Adrenal gland (tissue), 5 donors: ENCODE measurements around the gene UBE2A.

Experiments
- CTCF ChIP-seq, 6 experiments: fragments of 450-650 bp in 4 of 6; fragments of 200-600 bp in 2 of 6; sonication (generic) in 1 of 6; IDR thresholded peaks; 1 replicate in 5 of 6; 2 replicates in 1 of 6; pipeline versions ENCODE4 v1.5.1 to v1.8.0; 2016 to 2021; ENCODE audit warnings: antibody characterized with exemption in 6 of 6, mild to moderate bottlenecking in 2 of 6, moderate library complexity in 1 of 6
- POLR2A ChIP-seq, 2 donors: fragments of 450-650 bp; IDR thresholded peaks; one replicate each; pipeline ENCODE4 v1.6.1; 2017; ENCODE audit warnings: antibody characterized with exemption in 2 of 2, mild to moderate bottlenecking in 2 of 2, moderate library complexity in 1 of 2
- donor health status: DM: no; HTN: no; CAD: no.

DNA sequence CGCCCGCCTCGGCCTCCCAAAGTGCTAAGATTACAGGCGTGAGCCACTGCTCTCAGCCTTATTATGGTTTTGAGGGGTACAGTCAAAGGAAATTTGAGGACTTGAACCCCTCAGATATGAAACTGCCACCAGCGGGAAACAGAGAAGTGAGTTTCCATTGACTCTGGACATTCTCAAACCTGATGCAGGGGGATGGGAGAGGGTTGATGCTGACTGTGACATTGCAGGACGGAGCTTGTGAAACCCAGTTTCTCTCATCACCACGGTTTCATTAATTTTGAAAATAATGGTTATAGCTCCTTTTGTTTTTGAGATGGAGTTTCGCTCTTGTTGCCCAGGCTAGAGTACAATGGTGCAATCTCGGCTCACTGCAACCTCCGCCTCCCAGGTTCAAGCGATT lies 50.1 kb downstream of the UBE2A start:
- TF ChIP-seq CTCF (IDR thresholded peaks at IDR 0.05) (no peak), POLR2A (IDR thresholded peaks at IDR 0.05) (no peak)
